ENCODE measurements around the gene HNRNPUL2.

Gene HNRNPUL2

DNA sequence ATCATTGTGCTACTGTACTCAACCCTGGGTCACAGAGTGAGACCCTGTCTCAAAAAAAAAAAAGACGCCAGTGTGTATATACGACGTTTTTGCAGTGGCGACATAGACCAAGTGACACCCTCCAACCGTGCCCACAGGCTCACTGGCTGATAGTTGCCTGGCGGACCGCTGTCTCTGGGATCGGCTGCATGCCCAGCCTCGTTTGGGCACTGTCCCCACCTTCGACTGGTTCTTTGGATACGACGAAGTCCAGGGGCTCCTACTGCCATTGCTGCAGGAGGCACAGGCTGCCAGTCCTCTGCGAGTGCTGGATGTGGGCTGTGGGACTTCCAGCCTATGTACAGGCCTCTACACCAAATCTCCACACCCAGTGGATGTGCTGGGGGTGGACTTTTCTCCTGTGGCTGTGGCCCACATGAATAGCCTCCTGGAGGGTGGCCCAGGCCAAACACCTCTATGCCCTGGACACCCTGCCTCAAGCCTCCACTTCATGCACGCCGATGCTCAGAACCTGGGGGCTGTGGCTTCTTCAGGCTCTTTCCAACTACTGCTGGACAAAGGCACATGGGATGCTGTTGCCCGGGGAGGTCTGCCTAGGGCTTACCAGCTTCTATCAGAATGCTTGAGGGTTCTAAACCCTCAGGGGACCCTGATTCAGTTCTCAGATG is 60.9 kb downstream of the HNRNPUL2 start:
- DNase-seq (ENCODE audit: low spot score): no peak

DNA sequence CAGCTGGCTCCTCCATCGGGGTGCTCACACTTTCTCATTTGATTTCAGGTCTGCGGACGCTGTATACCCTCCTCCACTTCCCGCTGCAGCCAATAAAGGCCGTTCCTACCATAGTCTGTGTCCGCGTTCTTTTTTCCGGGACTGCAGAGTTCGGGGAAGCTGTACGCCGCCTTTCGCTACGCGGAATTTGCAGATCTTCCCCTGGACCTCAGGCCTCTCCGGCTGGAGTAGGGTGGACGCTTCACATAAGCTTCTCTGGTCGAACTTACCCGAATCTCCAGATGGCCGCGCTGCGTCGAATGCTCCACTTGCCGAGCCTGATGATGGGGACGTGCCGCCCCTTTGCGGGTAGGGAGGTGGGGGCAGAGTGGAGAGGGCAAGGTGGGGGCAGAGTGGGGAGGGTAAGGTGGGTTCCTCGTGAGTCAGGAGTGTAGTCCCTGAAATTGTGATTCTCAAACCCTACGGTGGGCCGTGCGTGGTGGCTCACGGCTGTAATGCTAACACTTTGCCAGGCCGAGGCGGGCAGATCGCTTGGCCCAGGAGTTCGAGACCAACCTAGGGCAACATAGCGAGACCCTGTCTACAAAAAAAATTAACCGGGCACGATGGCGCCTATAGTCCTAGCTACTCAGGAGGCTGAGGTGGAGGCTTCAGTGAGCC is 61.5 kb downstream of the HNRNPUL2 start:
- DNase-seq (ENCODE audit: low spot score): no peak

DNA sequence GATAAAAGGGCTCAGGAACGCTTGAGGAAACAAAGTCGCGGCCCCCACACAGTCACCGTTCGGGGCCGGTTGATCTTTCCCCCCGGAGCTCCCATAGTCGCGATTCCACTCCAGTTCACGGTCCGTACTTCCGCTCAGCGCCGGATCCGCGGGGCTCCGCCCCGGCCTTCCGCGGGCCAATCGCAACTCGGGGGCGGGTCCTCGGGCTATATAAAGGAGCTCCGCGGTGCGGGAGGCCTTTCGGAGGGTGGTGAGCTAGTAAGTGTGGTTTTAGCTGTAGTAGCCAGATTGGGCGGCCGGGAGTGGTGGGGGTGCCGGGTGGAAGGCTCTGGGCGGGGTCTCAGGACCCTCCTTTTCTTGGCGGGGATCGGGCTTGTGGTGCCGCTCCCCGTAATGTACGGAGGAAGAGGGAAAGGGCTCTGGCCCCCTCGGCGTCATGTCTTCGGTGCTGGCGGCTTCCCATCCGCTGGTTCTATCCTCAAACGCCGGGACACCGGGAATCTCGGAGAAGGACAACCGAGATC is 62.1 kb downstream of the HNRNPUL2 start, which contains the start of the genes C11orf98 and CSKMT:
C11orf98 (minus strand) TSS at position 136 of the 524 bp plus-strand sequence; CDS start at position 95, 41 bp downstream.
CSKMT (plus strand) TSS at position 238 of the 524 bp plus-strand sequence. CDS start 568 bp downstream, outside the sequence.
- peak; percentile 93 for DNase-seq (ENCODE audit: low spot score)

DNA sequence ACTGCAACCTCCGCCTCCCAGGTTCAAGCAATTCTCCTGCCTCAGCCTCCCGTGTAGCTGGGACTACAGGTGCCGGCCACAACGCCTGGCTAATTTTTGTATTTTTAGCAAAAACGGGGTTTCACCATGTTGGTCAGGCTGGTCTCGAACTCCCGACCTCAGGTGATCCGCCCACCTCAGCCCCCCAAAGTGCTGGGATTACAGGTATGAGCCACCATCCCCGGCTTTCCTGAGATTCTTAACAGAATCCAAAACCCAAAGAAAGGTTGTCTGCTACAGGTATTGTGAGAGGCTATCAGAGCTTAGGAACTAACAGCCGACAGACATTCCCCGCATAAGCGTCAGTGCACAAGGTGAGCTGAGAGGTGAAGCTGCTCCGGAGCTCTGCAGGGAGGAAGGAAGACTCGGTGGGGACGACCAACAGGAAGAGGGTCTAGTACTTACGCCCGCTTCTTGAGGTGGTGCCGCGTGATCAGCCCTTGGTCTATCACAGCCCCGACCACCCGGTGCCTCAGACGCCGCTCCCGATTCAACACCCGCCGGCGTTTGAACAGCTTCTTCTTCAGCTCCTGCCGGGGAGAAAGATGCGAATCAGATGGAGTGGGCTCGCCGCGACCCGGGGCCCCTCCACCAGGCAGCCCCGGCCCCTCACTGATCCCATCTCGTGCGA is 62.7 kb downstream of the HNRNPUL2 start:
- no peak for DNase-seq (ENCODE audit: low spot score)

Data from putamen (tissue), 1 donor.